H9 (cell line): ENCODE measurements around the gene IST1. TPM values are rescaled to one million over a fixed set of nuclear protein-coding genes. Genes with fewer than 3 reads are reported as not detected.

Source experiments
- DNase-seq: peaks from one replicate; pipeline ENCODE4 v3.0.0-alpha.2; 2017
- H2AFZ ChIP-seq: one replicate; pipeline ENCODE4 v1.6.1; 2013; ENCODE audit warnings: mild to moderate bottlenecking, low read length, control low read depth, moderate library complexity
- H2AK5ac ChIP-seq: 2 replicates; pipeline ENCODE4 v1.6.1; 2013; ENCODE audit warnings: low read length, control low read depth, mixed read lengths; ENCODE audit not compliant: insufficient read length
- H2BK120ac ChIP-seq: one replicate; pipeline ENCODE4 v1.6.1; 2013; ENCODE audit warnings: low read depth, mild to moderate bottlenecking, low read length, control low read depth, inconsistent platforms; ENCODE audit not compliant: poor library complexity, severe bottlenecking
- H2BK12ac ChIP-seq: 2 replicates; pipeline ENCODE4 v1.6.1; 2013; ENCODE audit warnings: low read length, control low read depth, mixed read lengths, low read depth; ENCODE audit not compliant: insufficient read length
- H2BK15ac ChIP-seq: 2 replicates; pipeline ENCODE4 v1.6.1; 2013; ENCODE audit warnings: low read depth, low read length, control low read depth
- H2BK20ac ChIP-seq: one replicate; pipeline ENCODE4 v1.6.1; 2013; ENCODE audit warnings: low read depth, mild to moderate bottlenecking, low read length, control low read depth, inconsistent platforms; ENCODE audit not compliant: poor library complexity, severe bottlenecking
- H2BK5ac ChIP-seq: 2 replicates; pipeline ENCODE4 v1.6.1; 2013; ENCODE audit warnings: low read length, control low read depth, mixed read lengths; ENCODE audit not compliant: insufficient read length
- H3K14ac ChIP-seq: 2 replicates; pipeline ENCODE4 v1.6.1; 2013; ENCODE audit warnings: low read length, control low read depth; ENCODE audit not compliant: insufficient read depth
- H3K18ac ChIP-seq: 2 replicates; pipeline ENCODE4 v1.6.1; 2013; ENCODE audit warnings: low read depth, mild to moderate bottlenecking, mixed read lengths, low read length, control low read depth; ENCODE audit not compliant: insufficient read length
- H3K23ac ChIP-seq: 2 replicates; pipeline ENCODE4 v1.6.1; 2013; ENCODE audit warnings: low read length, control low read depth, mixed read lengths, low read depth; ENCODE audit not compliant: insufficient read length
- H3K23me2 ChIP-seq: 2 replicates; pipeline ENCODE4 v1.6.1; 2013; ENCODE audit warnings: low read depth, mild to moderate bottlenecking, mixed read lengths, low read length, control low read depth; ENCODE audit not compliant: insufficient read length, poor library complexity, severe bottlenecking
- H3K27ac ChIP-seq: 2 replicates; pipeline ENCODE4 v1.5.1; 2013; ENCODE audit warnings: low read length, control low read depth, mixed read lengths, low read depth; ENCODE audit not compliant: insufficient read length
- H3K27me3 ChIP-seq: 2 replicates; pipeline ENCODE4 v1.6.1; 2013; ENCODE audit warnings: low read length, control low read depth, inconsistent platforms; ENCODE audit not compliant: insufficient read depth
- H3K4ac ChIP-seq: 2 replicates; pipeline ENCODE4 v1.6.1; 2013; ENCODE audit warnings: low read depth, mild to moderate bottlenecking, control low read depth, inconsistent platforms, low read length, moderate library complexity
- H3K4me1 ChIP-seq: 2 replicates; pipeline ENCODE4 v1.6.1; 2013; ENCODE audit warnings: low read length, control low read depth, inconsistent platforms; ENCODE audit not compliant: insufficient read depth
- H3K4me2 ChIP-seq: 2 replicates; pipeline ENCODE4 v1.6.1; 2013; ENCODE audit warnings: low read length, control low read depth, mixed read lengths; ENCODE audit not compliant: insufficient read length, insufficient read depth
- H3K56ac ChIP-seq: 2 replicates; pipeline ENCODE4 v1.6.1; 2013; ENCODE audit warnings: low read depth, mild to moderate bottlenecking, mixed read lengths, low read length, control low read depth; ENCODE audit not compliant: insufficient read length
- H3K79me1 ChIP-seq: 2 replicates; pipeline ENCODE4 v1.6.1; 2013; ENCODE audit warnings: low read depth, mild to moderate bottlenecking, moderate library complexity, low read length, control low read depth, inconsistent platforms; ENCODE audit not compliant: insufficient read depth, poor library complexity, severe bottlenecking
- H3K79me2 ChIP-seq: 2 replicates; pipeline ENCODE4 v1.6.1; 2013; ENCODE audit warnings: low read length, control low read depth, inconsistent platforms; ENCODE audit not compliant: insufficient read depth
- H3K9ac ChIP-seq: 2 replicates; pipeline ENCODE4 v1.6.1; 2013; ENCODE audit warnings: low read length, control low read depth, mixed read lengths; ENCODE audit not compliant: insufficient read length; ENCODE audit errors: extremely low read depth
- H3K9me3 ChIP-seq: one replicate; pipeline ENCODE4 v1.6.1; 2013; ENCODE audit warnings: low read depth, low read length, inconsistent platforms; ENCODE audit not compliant: control insufficient read depth
- H3T11ph ChIP-seq: one replicate; pipeline ENCODE4 v1.6.1; 2013; ENCODE audit warnings: mild to moderate bottlenecking, low read length, control low read depth, inconsistent platforms
- H4K20me1 ChIP-seq: one replicate; pipeline ENCODE4 v1.6.1; 2013; ENCODE audit not compliant: control insufficient read depth, insufficient read length, insufficient read depth
- H4K5ac ChIP-seq: 2 replicates; pipeline ENCODE4 v1.6.1; 2013; ENCODE audit warnings: low read depth, mild to moderate bottlenecking, mixed read lengths, low read length, control low read depth; ENCODE audit not compliant: insufficient read length
- H4K8ac ChIP-seq: replicated peaks from 2 replicates; pipeline ENCODE4 v1.6.1; 2013; ENCODE audit warnings: low read length, control low read depth, mixed read lengths, low read depth; ENCODE audit not compliant: insufficient read length
- H4K91ac ChIP-seq: 2 replicates; pipeline ENCODE4 v1.6.1; 2013; ENCODE audit warnings: low read depth, mild to moderate bottlenecking, moderate library complexity, mixed read lengths, low read length, control low read depth; ENCODE audit not compliant: insufficient read length
- H3K27ac Mint-ChIP-seq, 3 experiments: 2 replicates in 2 of 3; 3 replicates in 1 of 3; pipeline ENCODE4 v1.8.0; 2020 to 2021; ENCODE audit warnings: mixed read lengths in 3 of 3, mild to moderate bottlenecking in 1 of 3, moderate library complexity in 1 of 3
- H3K27me3 Mint-ChIP-seq: 2 replicates; pipeline ENCODE4 v1.8.0; 2021; ENCODE audit warnings: low read depth, mild to moderate bottlenecking, moderate library complexity, mixed read lengths
- H3K36me3 Mint-ChIP-seq, 3 experiments: 2 replicates in 2 of 3; 3 replicates in 1 of 3; pipeline ENCODE4 v1.8.0; 2020 to 2021; ENCODE audit warnings: low read depth in 3 of 3, mixed read lengths in 3 of 3; ENCODE audit not compliant: insufficient read depth in 1 of 3
- H3K4me1 Mint-ChIP-seq, 2 experiments: 2 replicates each; pipeline ENCODE4 v1.8.0; 2020; ENCODE audit warnings: mixed read lengths in 2 of 2
- H3K4me3 Mint-ChIP-seq, 2 experiments: 2 replicates in 1 of 2; 3 replicates in 1 of 2; pipeline ENCODE4 v1.8.0; 2020 to 2021; ENCODE audit warnings: mild to moderate bottlenecking in 2 of 2, mixed read lengths in 2 of 2, moderate library complexity in 1 of 2
- H3K9me3 Mint-ChIP-seq, 2 experiments: 2 replicates in 1 of 2; 3 replicates in 1 of 2; pipeline ENCODE4 v1.8.0; 2020; ENCODE audit warnings: mild to moderate bottlenecking in 2 of 2, mixed read lengths in 2 of 2, moderate library complexity in 1 of 2
- WGBS: extraction: QIAGEN DNeasy Blood & Tissue Kit; methylation state at CpG from one replicate; pipeline ENCODE4 v1.1.7; 2013; ENCODE audit warnings: missing lambda C conversion rate, low lambda C conversion rate, mixed read lengths; ENCODE audit not compliant: insufficient read length; ENCODE audit errors: extremely low coverage; 5-methylcytosine and 5-hydroxymethylcytosine counted together
- total RNA-seq: library from RNA; stranded (reverse); gene quantifications from 2 replicates; pipeline ENCODE4 v1.2.1, GENCODE V29; 2021
- TF ChIP-seq, protein P1 (sequence below): fragments of 200-600 bp; sonication (generic); conservative IDR thresholded peaks from 3 replicates; pipeline ENCODE4 v1.8.0; 2021; ENCODE audit warnings: antibody characterized with exemption, mild to moderate bottlenecking

The IST1 gene
- total RNA-seq, 1 experiment from 2014 or later: 263 TPM

DNA sequence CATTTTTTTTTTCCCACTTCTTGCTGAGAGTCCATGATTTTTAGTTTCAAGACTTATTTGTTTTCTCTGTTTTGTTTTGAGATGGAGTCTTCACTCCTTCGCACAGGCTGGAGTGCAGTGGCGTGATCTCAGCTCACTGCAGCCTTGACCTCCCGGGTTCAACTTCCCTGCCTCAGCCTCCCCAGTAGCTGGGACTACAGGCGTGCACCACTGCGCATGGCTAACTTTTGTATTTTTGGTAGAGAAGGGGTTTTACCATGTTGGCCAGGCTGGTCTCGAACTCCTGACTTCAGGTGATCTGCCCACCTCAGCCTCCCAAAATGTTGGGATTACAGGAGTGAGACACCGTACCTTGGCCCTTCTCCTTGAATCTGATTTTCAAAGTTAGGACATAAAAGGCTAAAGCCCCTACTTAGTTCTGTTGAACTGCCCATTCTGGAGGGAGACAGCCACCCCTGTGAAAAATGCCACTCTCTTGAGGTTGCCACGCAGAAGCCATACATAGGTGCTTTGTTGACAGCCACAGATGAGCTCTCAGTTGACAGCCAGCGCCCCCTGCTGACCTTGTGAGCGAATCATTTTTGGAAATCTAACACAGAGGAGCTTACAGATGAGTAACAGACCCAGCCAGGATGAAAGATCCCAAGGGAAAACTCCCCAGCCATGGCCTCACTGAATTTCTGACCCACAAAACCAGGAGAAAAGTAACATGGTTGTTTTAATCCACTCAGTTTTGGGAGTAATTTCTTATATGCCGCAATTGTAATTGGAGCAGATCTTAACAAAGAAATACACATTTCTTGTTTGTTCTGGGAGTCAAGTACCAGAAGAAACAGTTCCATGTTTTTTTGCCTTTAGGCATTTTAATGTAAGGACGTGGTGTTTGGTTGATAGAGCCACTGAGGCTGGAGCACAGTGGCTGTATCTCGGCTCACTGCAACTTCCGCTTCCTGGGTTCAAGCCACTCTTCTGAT lies 66.0 kb downstream of the IST1 start:
- no peak overlapping the region for H3T11ph ChIP-seq
- no peak overlapping the region for H2AK5ac ChIP-seq
- no peaks in the 10 kb centered on the region for H3K27me3 ChIP-seq
- no peak overlapping the region for H3K56ac ChIP-seq
- no peak overlapping the region for H3K27ac Mint-ChIP-seq
- H3K27ac ChIP-seq: no peak overlapping the region
- H4K20me1 ChIP-seq: no peaks in the 10 kb centered on the region
- H2BK20ac ChIP-seq: no peak overlapping the region
- no peak overlapping the region for H2BK120ac ChIP-seq
- no peak overlapping the region for H3K23ac ChIP-seq
- DNase-seq: peak; percentile 86
- H2BK12ac ChIP-seq: no peak overlapping the region
- H3K79me2 ChIP-seq: no peaks in the 10 kb centered on the region
- no peak overlapping the region for H3K18ac ChIP-seq
- H3K14ac ChIP-seq: no peak overlapping the region
- H3K9me3 ChIP-seq: no peaks in the 10 kb centered on the region
- H2BK5ac ChIP-seq: no peak overlapping the region
- no CpG with 5 or more reads among the region's 14 CpGs for WGBS
- H3K36me3 Mint-ChIP-seq: no peaks in the 10 kb centered on the region
- no peaks in the 10 kb centered on the region for H3K4me1 Mint-ChIP-seq
- no peak overlapping the region for H2BK15ac ChIP-seq
- no peaks in the 10 kb centered on the region; the same call in 1 of the 2 replicates for H3K27me3 Mint-ChIP-seq
- no peak overlapping the region for H3K4me3 Mint-ChIP-seq
- no peak overlapping the region for H3K9ac ChIP-seq
- H3K4ac ChIP-seq: no peak overlapping the region
- H3K79me1 ChIP-seq: no peaks in the 10 kb centered on the region
- no peaks in the 10 kb centered on the region for H3K4me1 ChIP-seq
- no peaks in the 10 kb centered on the region for H3K23me2 ChIP-seq
- TF ChIP-seq, protein P1, sequence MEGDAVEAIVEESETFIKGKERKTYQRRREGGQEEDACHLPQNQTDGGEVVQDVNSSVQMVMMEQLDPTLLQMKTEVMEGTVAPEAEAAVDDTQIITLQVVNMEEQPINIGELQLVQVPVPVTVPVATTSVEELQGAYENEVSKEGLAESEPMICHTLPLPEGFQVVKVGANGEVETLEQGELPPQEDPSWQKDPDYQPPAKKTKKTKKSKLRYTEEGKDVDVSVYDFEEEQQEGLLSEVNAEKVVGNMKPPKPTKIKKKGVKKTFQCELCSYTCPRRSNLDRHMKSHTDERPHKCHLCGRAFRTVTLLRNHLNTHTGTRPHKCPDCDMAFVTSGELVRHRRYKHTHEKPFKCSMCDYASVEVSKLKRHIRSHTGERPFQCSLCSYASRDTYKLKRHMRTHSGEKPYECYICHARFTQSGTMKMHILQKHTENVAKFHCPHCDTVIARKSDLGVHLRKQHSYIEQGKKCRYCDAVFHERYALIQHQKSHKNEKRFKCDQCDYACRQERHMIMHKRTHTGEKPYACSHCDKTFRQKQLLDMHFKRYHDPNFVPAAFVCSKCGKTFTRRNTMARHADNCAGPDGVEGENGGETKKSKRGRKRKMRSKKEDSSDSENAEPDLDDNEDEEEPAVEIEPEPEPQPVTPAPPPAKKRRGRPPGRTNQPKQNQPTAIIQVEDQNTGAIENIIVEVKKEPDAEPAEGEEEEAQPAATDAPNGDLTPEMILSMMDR: peak; percentile 87
- no peaks in the 10 kb centered on the region for H3K9me3 Mint-ChIP-seq
- no peak overlapping the region for H4K5ac ChIP-seq
- H2AFZ ChIP-seq: no peak overlapping the region
- H4K8ac ChIP-seq: no peak overlapping the region
- no peak overlapping the region for H4K91ac ChIP-seq
- H3K4me2 ChIP-seq: no peak overlapping the region
